Stimulated activated naive CD8-positive, alpha-beta T cell treated with anti-CD3 and anti-CD28 coated beads, Interleukin-15, Interleukin-2, amounts not matched to agents 100 U/mL and 50 U/mL, for 24 hours (primary cell): ENCODE results near the gene FAM184A.

Experiments
- ATAC-seq: fragments of 150-1000 bp; cut with Tn5 transposase; one replicate; pipeline ENCODE4 v1.10.0; 2021
- DNase-seq: peaks from one replicate; pipeline ENCODE4 v3.0.0; 2021

FAM184A gene

GRCh38 chr6:119100115-119100514 lies 21.7 kb upstream of the FAM184A start:
- ATAC-seq (no peak), DNase-seq (no peak)

GRCh38 chr6:119097815-119098361 lies 19.4 kb upstream of the FAM184A start:
- DNase-seq (peak; percentile 12), ATAC-seq (peak; percentile 46)

- DNase-seq = no peak
- no peak for ATAC-seq
Observed at GRCh38 chr6:119096721-119097565, 18.5 kb upstream of the FAM184A start.

- no peak for DNase-seq
- no peak for ATAC-seq
Observed at GRCh38 chr6:119090256-119090655, 11.8 kb upstream of the FAM184A start.

DNA sequence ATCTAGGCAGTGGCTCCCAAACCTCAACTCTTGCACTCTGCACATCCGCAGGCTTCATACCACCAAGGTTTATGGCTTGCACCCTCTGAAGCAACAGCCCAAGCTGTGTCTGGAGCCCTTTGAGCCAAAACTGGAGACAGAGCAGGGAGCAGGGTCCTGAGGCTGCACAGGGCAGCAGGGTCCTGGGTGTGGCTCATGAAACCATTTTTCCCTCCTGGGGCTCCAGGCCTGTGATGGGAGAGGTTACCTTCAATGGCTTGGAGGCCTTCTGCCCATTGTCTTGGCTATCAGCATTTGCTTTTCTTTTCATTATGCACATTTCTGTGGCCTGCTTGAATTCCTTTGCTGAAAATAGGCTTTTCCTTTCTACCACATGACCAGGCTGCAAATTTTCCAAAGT lies 6.3 kb upstream of the FAM184A start:
- ATAC-seq = no peak

GRCh38 chr6:119083007-119083406 lies 4.5 kb upstream of the FAM184A start:
- DNase-seq (no peak), ATAC-seq (no peak)

More for the DNA sequence above, 6.3 kb upstream of the FAM184A start:
- DNase-seq = no peak

DNA sequence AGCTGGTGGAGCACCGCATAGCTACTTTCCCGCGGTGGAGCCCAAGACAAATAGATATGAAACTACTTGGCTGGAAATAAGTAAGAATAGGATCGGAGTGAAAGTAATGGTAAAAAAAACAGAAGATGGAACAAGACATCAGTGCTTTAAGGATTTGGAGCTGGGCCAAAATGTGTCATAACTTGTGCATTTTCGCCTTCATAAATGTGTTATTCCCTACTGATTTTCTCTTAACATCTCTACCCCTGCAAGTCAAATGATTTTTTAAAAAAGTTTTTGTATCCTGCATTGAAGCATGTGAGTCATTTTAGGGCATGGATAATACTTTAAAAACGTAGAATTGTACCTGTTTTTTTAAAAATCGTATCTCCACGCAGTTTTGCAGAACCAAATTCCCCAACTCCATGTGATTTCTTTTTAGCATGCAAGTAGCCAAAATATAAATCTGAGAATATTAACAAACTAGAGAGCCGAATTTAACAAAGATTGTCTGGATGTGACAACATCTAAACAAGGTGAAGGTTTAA lies 882 bp upstream of the FAM184A start:
- DNase-seq (no peak), ATAC-seq (no peak)

DNA sequence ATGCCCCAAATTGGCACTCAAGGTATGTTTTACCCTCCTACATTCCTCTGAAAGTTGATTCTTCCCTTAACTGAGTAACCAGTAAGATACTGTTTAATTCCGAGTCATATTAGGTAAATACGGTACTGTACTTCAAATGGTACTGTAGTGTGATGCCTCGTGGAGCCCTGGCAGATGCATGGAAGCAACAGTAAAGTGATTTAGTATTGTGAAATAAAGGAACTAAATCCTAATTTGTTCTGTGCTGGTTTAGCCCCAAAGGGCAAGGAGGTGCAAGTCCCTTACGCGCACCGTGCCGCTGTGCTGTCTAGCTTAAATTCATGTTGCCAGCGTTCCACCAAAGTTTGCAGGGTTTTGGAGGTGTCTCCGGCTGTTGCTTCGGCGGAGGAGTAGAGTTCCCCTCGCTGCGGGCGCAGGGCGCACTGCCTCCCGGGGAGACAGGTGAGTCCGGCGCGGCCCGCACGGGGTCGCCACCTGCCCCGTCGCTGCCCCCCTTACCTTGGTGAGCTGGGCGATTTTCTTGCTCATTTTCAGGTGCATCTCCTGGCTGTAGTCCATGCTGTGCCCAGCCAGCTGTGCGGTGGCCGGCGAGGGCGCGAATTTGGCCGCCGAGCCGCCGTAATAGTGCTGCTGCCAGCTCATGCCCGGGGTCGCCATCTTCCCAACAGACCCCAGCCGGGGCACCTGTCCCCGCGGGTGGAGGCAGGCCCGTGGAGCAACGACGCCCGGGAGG lies 655 bp downstream of the FAM184A start:
- peak; percentile 51 for DNase-seq
- ATAC-seq = peak; percentile 42

DNA sequence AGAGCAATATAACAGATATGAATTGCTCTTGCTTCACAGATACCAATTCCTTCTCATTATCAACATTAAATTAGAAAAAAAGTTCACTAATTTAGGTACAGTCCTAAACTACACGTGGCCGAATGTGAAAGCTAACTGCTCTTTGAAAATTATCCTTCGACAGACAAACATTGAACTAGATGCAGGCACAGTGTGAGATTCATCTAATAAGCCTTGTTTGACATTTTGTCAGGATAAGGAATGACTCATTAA lies 1.1 kb downstream of the FAM184A start:
- DNase-seq = no peak
- no peak for ATAC-seq

DNA sequence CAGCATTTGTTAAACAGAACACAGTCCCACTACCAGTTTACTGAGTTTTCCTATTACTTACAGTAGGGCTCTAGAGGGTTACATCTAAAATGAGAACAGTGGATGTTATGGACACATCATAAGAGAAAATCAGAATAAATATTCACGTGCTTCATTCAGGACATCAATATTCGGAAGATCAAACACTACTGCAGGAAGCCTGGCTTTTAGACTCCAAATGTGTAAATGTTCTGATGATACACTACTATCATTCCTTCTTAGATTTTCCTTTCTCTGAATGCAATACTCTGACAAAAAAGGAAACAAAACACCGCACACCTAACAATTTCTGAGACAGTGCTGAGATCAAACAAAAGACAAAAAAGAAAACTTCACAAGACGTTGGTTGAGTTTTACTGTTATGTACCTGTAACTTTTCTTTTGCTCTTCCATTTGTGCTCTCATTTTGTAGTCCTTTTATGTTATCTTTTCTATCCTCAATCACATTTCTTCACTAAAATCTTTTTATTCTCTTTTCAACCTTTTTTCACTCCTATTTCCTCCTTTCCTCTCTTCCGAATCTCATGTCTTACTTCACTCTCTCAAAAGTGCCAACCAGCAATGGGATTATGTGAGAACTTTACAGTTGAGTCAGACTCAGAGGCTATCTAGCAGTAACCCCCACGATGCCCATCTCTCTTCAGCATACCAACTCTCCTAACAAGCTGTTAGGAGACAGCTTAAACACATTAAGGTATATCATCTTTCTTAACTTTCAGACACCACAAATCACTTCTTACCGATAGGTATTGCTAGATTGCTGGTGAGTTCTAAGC lies 1.7 kb downstream of the FAM184A start:
- no peak for DNase-seq
- ATAC-seq = no peak

DNA sequence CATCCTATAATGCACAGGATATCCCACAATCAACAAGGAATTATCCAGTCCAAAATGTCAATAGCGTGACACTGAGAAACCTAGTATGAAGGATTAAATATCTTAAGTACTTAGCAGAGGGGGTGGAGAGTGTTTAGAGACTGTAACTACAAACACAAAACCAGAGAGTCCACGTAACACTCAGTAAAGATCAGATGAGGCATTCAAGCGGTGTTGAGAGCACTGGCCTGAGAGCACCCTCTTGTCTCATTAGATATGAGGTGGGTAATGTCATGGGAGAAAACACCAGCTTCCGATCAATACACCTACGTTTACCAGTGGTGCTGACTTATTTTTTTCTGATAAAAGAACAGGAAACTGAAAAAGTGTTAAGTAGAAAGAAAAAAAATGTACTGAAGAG lies 2.3 kb downstream of the FAM184A start:
- peak; percentile 67 for ATAC-seq
- no peak for DNase-seq

DNA sequence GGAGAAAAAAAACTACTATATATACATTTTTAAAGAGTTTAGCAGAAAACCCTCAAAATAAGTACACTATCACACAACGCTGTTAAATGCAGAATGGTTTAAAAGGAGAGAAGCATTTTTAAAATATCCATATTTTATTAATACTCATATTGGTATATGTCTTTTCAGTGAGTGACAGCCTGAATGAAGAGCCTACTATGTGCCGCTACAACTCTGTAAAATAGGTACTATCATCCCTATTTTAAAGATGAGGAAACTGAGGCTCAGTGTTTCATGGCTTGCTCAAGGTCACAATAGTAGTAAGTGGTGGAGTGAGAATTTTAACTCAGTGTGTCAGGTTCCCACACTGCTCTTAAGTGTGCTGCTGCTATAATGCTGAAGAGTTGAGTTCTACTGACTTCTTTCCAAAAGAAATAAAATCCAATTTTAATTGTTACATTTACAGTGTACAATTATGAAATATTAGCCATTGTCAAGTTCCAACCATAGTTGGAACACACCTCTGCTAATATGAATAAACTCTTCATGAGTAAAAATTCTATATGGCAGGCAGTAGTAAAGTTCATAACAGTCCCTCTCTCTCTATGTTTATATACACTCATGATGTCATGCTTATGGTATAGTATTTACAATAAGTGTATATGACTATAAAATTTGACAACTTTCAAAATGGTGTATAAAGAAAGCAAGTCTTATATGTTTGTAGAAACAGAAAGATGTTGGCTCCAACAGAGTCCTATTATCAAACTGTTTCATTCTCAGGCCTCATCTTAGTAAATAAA lies 3.1 kb downstream of the FAM184A start:
- DNase-seq (no peak), ATAC-seq (no peak)

DNA sequence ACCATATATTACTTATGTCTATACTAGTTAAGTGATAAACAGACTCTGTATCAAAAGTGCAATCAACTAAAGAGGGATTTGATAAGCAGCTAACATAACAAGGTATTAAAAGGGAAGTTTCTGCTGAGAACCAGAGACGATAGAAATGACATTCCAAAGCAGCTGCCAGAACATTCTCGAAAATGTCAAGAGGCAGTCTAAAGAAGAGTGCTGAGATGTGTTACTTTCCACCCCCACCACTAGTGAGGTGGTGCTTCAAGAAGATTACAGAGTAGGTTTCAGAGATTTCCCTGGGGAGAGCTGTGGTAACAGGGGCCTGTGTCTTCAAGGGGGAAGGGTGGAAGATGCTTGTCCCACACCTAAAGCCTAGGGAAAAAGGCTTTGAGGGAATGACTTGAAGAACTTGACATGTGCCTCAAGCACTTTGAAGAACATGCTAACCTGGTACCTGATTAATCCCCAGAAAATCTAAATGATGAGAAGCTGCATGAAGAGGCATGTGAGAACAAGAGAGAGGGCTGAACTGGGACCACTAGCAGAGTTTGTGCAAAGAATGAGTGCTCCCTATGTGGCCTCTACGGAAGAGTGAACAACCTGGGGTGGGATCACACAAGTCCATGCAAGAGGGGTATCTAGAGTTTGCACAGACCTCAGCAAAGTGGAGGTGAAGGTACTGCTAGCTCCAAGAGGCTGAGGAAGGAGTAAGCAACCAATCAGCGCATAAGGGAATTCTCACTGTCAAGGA lies 5.0 kb downstream of the FAM184A start:
- ATAC-seq = no peak
- DNase-seq = no peak

DNA sequence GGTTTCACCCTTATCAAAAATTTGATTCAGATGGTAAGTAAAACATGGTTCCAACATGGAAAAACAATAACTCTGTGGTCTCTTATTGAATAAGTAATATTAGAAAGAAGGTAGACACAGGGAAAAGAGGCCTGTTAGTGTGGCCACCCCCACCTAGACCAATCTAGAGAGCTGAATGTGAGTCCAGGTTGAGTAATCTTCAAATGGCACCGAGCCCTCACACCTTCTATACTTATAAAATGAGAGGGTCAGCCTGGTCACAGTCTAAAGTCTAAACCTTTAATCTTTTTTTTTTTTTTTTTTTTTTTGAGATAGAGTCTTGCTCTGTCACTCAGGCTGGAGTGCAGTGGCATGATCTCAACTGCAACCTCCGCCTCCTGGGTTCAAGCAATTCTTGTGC lies 6.9 kb downstream of the FAM184A start:
- DNase-seq (no peak), ATAC-seq (no peak)

GRCh38 chr6:119067091-119067490 lies 11.4 kb downstream of the FAM184A start:
- ATAC-seq (no peak), DNase-seq (no peak)

- no peak for ATAC-seq
- DNase-seq = no peak
Observed at GRCh38 chr6:119066517-119066916, 11.9 kb downstream of the FAM184A start.

GRCh38 chr6:119065955-119066354 lies 12.5 kb downstream of the FAM184A start:
- DNase-seq = no peak

GRCh38 chr6:119065382-119065781 lies 13.1 kb downstream of the FAM184A start:
- DNase-seq = no peak
- no peak for ATAC-seq

More at GRCh38 chr6:119065955-119066354, 12.5 kb downstream of the FAM184A start:
- ATAC-seq = no peak

DNA sequence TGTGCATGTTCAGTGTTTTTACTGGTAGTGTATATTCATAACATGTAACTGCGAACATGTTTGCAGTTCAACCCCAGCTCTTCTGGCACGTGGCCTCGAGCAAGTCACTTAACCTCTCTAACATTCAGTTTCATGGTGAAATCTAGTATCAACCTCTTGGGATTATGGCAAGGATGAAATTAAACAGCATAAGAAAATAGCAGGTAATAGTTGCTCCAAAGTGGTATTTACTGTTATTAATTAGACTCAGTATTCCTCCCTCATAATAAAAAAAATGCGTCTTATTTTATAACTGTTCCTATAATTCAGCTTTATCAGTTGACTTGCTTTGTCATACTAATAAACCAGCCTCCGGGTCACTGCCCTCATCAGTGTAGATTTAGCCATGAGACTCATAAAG lies 15.0 kb downstream of the FAM184A start:
- DNase-seq (no peak), ATAC-seq (no peak)

- DNase-seq (no peak), ATAC-seq (no peak)
Observed at GRCh38 chr6:119061215-119061614, 17.2 kb downstream of the FAM184A start.
